Adrenal gland (tissue), 12 donors: ENCODE data around the gene PRLR. TPM values are rescaled to one million over a fixed set of nuclear protein-coding genes. Genes with fewer than 3 reads are reported as not detected.

Source experiments
- DNase-seq, 7 donors: peaks; one replicate each; pipeline ENCODE4 v3.0.0-alpha.2; 2019 to 2020
- H3K27ac ChIP-seq, 5 donors: fragments of 200-600 bp; sonication (generic) in 4 of 5; 1 replicate in 3 of 5; 2 replicates in 2 of 5; pipeline versions ENCODE4 v1.5.1 to v1.8.0; 2016 to 2020; ENCODE audit warnings: mild to moderate bottlenecking in 1 of 5
- H3K27me3 ChIP-seq: fragments of 200-600 bp; 2 replicates; pipeline ENCODE4 v1.8.0; 2021
- H3K36me3 ChIP-seq, 2 donors: fragments of 200-600 bp; replicated peaks in 1 of 2; 1 replicate in 1 of 2; 2 replicates in 1 of 2; pipeline versions ENCODE4 v1.5.1 to v1.8.0; 2018 to 2022
- H3K4me1 ChIP-seq, 2 donors: fragments of 200-600 bp; replicated peaks in 1 of 2; 1 replicate in 1 of 2; 2 replicates in 1 of 2; pipeline versions ENCODE4 v1.5.1 to v1.8.0; 2018 to 2021
- H3K4me3 ChIP-seq, 4 donors: fragments of 200-600 bp; sonication (generic) in 3 of 4; one replicate each; pipeline ENCODE4 v1.5.1; 2016 to 2018
- H3K9me3 ChIP-seq, 3 donors: fragments of 200-600 bp; sonication (generic) in 1 of 3; replicated peaks in 1 of 3; 1 replicate in 2 of 3; 2 replicates in 1 of 3; pipeline versions ENCODE4 v1.5.1 to v1.8.0; 2016 to 2021
- CTCF ChIP-seq, 6 experiments: fragments of 450-650 bp in 4 of 6; fragments of 200-600 bp in 2 of 6; sonication (generic) in 1 of 6; IDR thresholded peaks; 1 replicate in 5 of 6; 2 replicates in 1 of 6; pipeline versions ENCODE4 v1.5.1 to v1.8.0; 2016 to 2021; ENCODE audit warnings: antibody characterized with exemption in 6 of 6, mild to moderate bottlenecking in 2 of 6, moderate library complexity in 1 of 6
- POLR2A ChIP-seq, 2 donors: fragments of 450-650 bp; IDR thresholded peaks; one replicate each; pipeline ENCODE4 v1.6.1; 2017; ENCODE audit warnings: antibody characterized with exemption in 2 of 2, mild to moderate bottlenecking in 2 of 2, moderate library complexity in 1 of 2
- WGBS, 4 donors: extraction: QIAGEN DNeasy Blood & Tissue Kit in 2 of 4; methylation state at CpG; one replicate each; pipeline versions ENCODE4 v1.1.5 to v1.1.7; 2013 to 2017; 5-methylcytosine and 5-hydroxymethylcytosine counted together
- intact Hi-C, 2 donors: fragments of 100-400 bp; cut with DNase I; formaldehyde crosslinking; loops; one replicate each; pipeline versions ENCODE4 v1.14.1 to v1.15.0; 2022 to 2023
- polyA plus RNA-seq, 3 donors: library from polyadenylated mRNA; stranded (reverse); fragments of 200-250 nt in 2 of 3; fragments of 350-450 nt in 1 of 3; fragmentation: Illumina TruSeq in 1 of 3; extraction: RNeasy Lipid Tissue Mini Kit (QIAGEN cat#74804) in 1 of 3; gene quantifications; one replicate each; pipeline ENCODE4 v1.2.3, GENCODE V29; 2013 to 2014
- total RNA-seq, 9 donors: library from RNA; depleted of rRNA in 4 of 9; stranded (reverse); fragments of >200 nt in 4 of 9; fragments of 120-200 nt in 1 of 9; fragmentation: NEBNext Ultra II Directional in 1 of 9; extraction: Animal tissue kit (Norgen Biotek cat#: 25700) in 1 of 9; gene quantifications; one replicate each; pipeline versions ENCODE4 v1.1.0 to v1.2.4, GENCODE V29; 2013 to 2023
- donor health status: healthy with polysubstance abuse.
- donor health status: Bipolar disorder and iron deficiency.
- donor health status: DM: yes; HTN: yes; CAD: no.
- donor health status: DM: no; HTN: no; CAD: no.
- donor health status: DM: no; HTN: no; CAD: no.
- donor health status: DM: yes; HTN: yes; CAD: no.

Gene PRLR
- total and polyA plus RNA-seq, 12 donors, result 2.1 to 149 (median 74.1) TPM

- intact Hi-C loops, result no loop called here
- 86 to 98% (median 94%) methylated on average over 2 of the region's 2 CpGs for WGBS, 4 donors
- H3K4me3 ChIP-seq, result no peak overlapping the region
- no peaks in the 10 kb centered on the region for H3K36me3 ChIP-seq
- TF ChIP-seq CTCF (IDR thresholded peaks at IDR 0.05), result no peak
- no peak for TF ChIP-seq POLR2A (IDR thresholded peaks at IDR 0.05)
- H3K27ac ChIP-seq, result no peak overlapping the region
- H3K4me1 ChIP-seq, result no peaks in the 10 kb centered on the region
- no peaks in the 10 kb centered on the region for H3K27me3 ChIP-seq
- no peak for DNase-seq
- no peaks in the 10 kb centered on the region for H3K9me3 ChIP-seq
These were observed 107.5 kb downstream of the PRLR start for GRCh38 chr5:35122819-35123218.

- 49 to 68% (median 61%) methylated on average over 1 of the region's 1 CpG for WGBS, 4 donors
- Histone ChIP-seq H3K36me3 (no peaks in the 10 kb centered on the region), H3K27ac (no peak overlapping the region), H3K4me1 (no peaks in the 10 kb centered on the region), H3K9me3 (no peaks in the 10 kb centered on the region), H3K27me3 (no peaks in the 10 kb centered on the region), H3K4me3 (no peak overlapping the region)
- no peak for TF ChIP-seq POLR2A (IDR thresholded peaks at IDR 0.05)
- TF ChIP-seq CTCF (IDR thresholded peaks at IDR 0.05), result no peak
- no peak for DNase-seq
- intact Hi-C loops, result no loop called here
These were observed 109.6 kb downstream of the PRLR start for GRCh38 chr5:35120715-35121114.

GRCh38 chr5:35117967-35118366, 112.3 kb downstream of the PRLR start:
- WGBS, 4 donors, result 84 to 88% (median 85%) methylated on average over 6 of the region's 6 CpGs
- no peak for DNase-seq
- intact Hi-C loops, result no loop called here
- no peak for TF ChIP-seq CTCF (IDR thresholded peaks at IDR 0.05)
- TF ChIP-seq POLR2A (IDR thresholded peaks at IDR 0.05), result no peak
- Histone ChIP-seq H3K4me1 (no peaks in the 10 kb centered on the region), H3K9me3 (no peaks in the 10 kb centered on the region), H3K4me3 (no peak overlapping the region), H3K27ac (no peak overlapping the region), H3K27me3 (no peaks in the 10 kb centered on the region), H3K36me3 (no peaks in the 10 kb centered on the region)

- no peak overlapping the region for H3K4me3 ChIP-seq
- TF ChIP-seq CTCF (IDR thresholded peaks at IDR 0.05) (no peak), POLR2A (IDR thresholded peaks at IDR 0.05) (no peak)
- H3K9me3 ChIP-seq, result no peaks in the 10 kb centered on the region
- no peaks in the 10 kb centered on the region for H3K27me3 ChIP-seq
- no peaks in the 10 kb centered on the region for H3K36me3 ChIP-seq
- intact Hi-C loops, result no loop called here
- DNase-seq, result no peak
- H3K4me1 ChIP-seq, result no peaks in the 10 kb centered on the region
- H3K27ac ChIP-seq, result no peak overlapping the region
These were observed 114.4 kb downstream of the PRLR start for GRCh38 chr5:35115920-35116319.
